GM10266 (cell line): Measurements from ENCODE around the gene SNX25.

Experiments
- DNase-seq: peaks from one replicate; pipeline ENCODE4 v3.0.0; 2012; ENCODE audit errors: extremely low spot score
- TF ChIP-seq, protein P1 (sequence below): IDR thresholded peaks from 2 replicates; pipeline ENCODE4 v1.5.1; 2012; ENCODE audit warnings: mild to moderate bottlenecking, low read depth; ENCODE audit not compliant: control insufficient read depth, insufficient read depth; ENCODE audit errors: missing control alignments

SNX25 gene

DNA sequence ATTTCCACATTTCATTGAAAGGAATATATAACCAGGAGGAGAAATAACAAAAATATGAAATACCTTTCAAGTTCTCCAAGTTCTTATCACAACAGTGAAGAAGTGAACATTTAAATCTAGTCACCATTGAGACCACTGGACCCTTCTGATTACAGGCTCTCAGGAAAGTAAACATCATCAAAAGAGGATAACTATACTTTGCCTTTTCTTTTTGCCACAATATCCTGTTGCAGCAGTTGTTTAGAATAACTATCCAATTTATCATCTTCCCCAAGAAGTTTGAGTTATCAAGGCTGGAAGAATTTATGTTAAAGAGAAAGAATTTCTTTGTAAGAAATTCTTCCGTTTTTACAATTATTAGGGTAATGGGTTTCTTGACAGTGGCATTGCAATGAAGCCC, 182.8 kb downstream of the SNX25 start:
- no peak for DNase-seq
- TF ChIP-seq, protein P1, sequence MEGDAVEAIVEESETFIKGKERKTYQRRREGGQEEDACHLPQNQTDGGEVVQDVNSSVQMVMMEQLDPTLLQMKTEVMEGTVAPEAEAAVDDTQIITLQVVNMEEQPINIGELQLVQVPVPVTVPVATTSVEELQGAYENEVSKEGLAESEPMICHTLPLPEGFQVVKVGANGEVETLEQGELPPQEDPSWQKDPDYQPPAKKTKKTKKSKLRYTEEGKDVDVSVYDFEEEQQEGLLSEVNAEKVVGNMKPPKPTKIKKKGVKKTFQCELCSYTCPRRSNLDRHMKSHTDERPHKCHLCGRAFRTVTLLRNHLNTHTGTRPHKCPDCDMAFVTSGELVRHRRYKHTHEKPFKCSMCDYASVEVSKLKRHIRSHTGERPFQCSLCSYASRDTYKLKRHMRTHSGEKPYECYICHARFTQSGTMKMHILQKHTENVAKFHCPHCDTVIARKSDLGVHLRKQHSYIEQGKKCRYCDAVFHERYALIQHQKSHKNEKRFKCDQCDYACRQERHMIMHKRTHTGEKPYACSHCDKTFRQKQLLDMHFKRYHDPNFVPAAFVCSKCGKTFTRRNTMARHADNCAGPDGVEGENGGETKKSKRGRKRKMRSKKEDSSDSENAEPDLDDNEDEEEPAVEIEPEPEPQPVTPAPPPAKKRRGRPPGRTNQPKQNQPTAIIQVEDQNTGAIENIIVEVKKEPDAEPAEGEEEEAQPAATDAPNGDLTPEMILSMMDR, result no peak

DNA sequence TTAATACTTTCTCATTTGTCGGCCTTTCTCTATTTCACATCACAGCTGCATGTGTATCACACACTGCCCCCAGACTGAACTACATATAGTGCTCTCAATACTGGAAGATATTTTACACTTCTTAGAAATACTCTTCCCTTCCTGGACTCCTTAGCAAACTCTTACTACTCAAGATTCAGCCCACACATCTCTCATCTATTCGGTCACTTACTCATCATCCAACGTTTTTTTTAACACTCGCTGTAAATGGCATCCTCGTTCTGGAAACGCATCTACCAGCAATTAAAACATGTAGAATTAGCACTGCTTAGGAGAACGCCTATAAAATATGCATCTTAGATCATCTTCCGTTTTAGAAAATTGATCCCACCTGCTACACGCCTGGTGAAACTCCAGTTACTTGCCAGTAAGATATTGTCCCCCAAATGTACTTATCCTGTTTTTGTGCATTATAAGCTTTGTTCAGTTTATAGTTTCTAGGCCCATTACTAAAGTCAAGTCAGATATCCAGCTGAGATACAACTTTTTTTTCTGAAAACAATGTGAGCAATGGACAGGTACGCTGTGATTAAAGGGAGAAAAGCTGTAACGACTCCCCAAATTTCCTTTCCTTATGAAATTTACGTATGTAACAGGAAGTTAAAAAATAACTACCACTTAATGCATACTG, 185.3 kb downstream of the SNX25 start:
- TF ChIP-seq, protein P1, result no peak
- DNase-seq, result no peak

DNA sequence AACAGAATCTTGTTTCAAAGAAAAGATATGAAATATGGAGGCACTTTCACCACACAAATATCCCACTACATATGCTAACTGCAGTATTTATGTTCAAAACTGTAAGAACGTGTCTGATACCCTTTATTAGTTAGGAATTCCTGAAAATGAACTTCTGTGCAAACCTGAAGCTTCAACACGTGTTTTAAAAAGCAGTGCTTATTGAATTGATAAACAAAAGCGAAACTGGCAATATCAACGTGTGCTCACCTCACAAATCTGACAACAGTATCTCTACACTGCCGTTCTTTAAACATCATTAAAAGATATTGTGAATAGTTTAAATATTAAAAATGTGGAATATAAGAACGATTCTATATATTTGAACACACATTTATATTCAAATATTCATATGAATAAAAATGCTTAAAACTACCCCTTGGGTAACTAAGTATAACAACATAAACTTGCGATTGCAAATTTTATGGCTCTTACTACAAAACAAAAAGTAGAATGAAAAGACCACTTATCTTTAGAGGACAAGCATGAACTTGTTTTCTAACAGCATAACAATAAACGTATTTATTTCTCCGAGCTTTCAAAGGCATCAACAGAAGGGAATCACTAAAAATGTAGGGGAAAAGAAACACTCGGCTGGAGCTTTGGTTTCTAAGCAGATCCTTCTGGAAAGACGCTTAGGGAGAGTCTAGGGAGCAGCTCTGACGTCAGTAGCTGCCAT, 186.0 kb downstream of the SNX25 start, which contains the start of gene LRP2BP:
Gene LRP2BP, minus strand, starts transcription at position 687 of the 718 bp plus-strand sequence. CDS start 17,738 bp downstream, outside the sequence.
- peak; percentile 32 for DNase-seq
- TF ChIP-seq, protein P1, result no peak

DNA sequence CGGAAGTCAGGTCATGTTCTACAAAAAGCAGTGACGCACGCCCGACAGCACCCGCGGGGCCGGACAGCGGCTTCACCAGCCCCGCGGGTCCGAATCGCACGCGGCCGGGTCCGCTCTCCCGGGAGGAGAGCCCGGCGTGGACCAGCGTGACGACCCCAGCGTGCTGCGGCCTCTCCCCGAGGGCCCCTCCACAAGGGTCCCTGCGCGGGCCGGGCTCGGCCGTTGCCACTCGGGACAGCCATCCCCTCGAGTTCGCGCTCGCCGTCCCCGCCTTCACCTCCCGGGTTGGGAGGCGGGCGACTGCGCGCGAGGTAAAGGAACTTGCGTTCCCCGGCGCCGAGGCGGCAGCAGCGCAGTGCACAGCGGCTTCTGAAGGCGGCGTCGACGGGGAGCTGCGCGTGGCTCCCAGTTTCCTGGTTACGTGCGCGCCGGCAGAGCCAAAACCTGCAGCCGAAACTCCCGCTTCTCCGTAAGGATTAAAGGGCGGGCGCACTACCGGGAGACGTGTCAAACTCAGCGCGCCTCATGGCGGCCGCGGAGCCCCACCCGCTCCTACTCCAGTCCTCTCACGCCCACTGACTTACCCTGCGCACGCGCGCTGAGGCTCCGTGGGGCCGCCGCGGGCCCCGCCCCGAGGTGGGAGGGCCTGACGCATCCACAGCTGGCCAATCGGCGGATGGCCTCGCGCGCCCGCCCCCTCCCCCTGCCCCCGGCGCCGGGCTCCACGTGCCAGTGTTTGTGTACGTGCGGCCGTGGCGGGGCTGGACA, 186.7 kb downstream of the SNX25 start:
- TF ChIP-seq, protein P1, result no peak
- peak; percentile 98 for DNase-seq

DNA sequence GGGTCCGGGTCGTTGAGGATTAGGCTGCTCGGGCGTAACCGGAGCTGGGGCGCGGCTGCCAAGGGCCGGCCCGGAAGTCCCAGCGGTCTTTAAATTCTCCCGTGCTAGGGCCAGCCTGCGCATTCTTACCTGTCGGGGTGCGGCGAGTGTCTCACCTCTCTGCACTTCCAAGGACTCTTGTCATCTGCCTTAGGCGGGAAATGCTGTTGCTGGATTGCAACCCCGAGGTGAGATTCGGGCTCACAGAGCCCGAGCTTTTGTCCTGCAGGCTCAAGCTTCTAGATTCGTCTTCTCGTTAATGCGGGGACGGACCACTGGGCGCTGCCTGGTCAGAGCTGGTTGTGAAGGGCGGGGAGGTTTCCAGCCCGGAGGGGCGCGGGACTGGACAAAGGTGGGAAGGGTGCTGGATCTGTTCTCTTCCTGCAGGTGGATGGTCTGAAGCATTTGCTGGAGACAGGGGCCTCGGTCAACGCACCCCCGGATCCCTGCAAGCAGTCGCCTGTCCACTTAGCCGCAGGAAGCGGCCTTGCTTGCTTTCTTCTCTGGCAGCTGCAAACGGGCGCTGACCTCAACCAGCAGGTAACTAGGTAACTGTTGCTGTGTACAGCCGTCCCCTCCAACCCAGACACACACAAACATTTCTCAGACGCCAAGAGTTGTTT, 187.5 kb downstream of the SNX25 start, which contains the start of gene ANKRD37:
Gene ANKRD37, plus strand, starts transcription at position 118 of the 662 bp plus-strand sequence. Its CDS starts 83 bp downstream, at position 201.
- DNase-seq, result no peak

DNA sequence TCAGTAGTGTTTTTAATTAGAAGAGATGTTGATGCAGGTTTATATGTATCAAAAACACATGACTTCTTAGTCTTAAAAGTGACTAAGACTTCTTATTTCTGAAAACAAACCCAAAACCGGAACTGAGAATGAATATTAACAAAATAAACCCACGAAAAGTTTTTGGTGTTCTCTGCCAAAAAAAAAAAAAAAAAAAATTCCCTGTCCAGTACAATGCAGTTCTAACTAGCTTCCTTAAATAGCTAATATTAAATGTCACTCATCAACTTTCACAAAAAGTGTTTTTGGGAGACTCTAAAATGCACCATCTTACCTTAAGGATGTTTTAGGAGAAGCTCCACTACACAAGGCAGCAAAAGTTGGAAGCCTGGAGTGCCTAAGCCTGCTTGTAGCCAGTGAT, 189.2 kb downstream of the SNX25 start:
- TF ChIP-seq, protein P1, result no peak

More for the DNA sequence above, 187.5 kb downstream of the SNX25 start, which contains the start of gene ANKRD37:
- TF ChIP-seq, protein P1, result no peak

More for the DNA sequence above, 189.2 kb downstream of the SNX25 start:
- DNase-seq, result no peak
